ENCODE data around the gene USPL1. TPM values are rescaled to one million over a fixed set of nuclear protein-coding genes. Genes with fewer than 3 reads are reported as not detected.
"Not testable (repeated sequence)": the region's sequence is repeated elsewhere in the genome, so short reads cannot be mapped to it uniquely, and the experiment has no call there.

The USPL1 gene
- polyA plus RNA-seq, 1 donor from 2014 or later = 60.1 TPM

GRCh38 chr13:30638301-30638700, 20.6 kb downstream of the USPL1 start:
- Histone ChIP-seq H3K27ac (ENCODE audit: low read length) (no peak overlapping the region), H4K20me1 (ENCODE audit: insufficient read depth) (no peaks in the 10 kb centered on the region), H2AFZ (ENCODE audit: low read depth, low read length) (no peak overlapping the region), H3K4me2 (ENCODE audit: low read length) (no peak overlapping the region), H3K4me3 (ENCODE audit: low read length) (no peak overlapping the region), H3K9ac (ENCODE audit: low read length) (no peak overlapping the region), H3K9me3 (ENCODE audit: low read length) (no peaks in the 10 kb centered on the region), H3K9me2 (ENCODE audit: insufficient read depth, low read length) (no peaks in the 10 kb centered on the region), H3F3A (ENCODE audit: insufficient read depth, low read length, poor library complexity, severe bottlenecking) (no peaks in the 10 kb centered on the region), H3K79me2 (replicated peaks; ENCODE audit: insufficient read depth, low read length) (peaks cover 38% of the 10 kb centered on the region), H3K27me3 (ENCODE audit: insufficient read depth, low read depth, low read length) (no peaks in the 10 kb centered on the region), H3K36me3 (ENCODE audit: insufficient read depth, low read length) (peaks cover 13% of the 10 kb centered on the region)
- TF ChIP-seq CTCF (IDR thresholded peaks at IDR 0.05; ENCODE audit: poor library complexity, severe bottlenecking) (no peak), EP300 (conservative IDR thresholded peaks at IDR 0.05; ENCODE audit: poor library complexity, severe bottlenecking) (no peak), TAF1 (IDR thresholded peaks at IDR 0.05; ENCODE audit: low read depth) (no peak), MXI1 (conservative IDR thresholded peaks at IDR 0.05; ENCODE audit: poor library complexity, severe bottlenecking) (no peak), REST (IDR thresholded peaks at IDR 0.05; ENCODE audit: borderline replicate concordance) (no peak), EZH2 (IDR thresholded peaks at IDR 0.05; ENCODE audit: borderline replicate concordance, insufficient read depth, low read length, poor library complexity, severe bottlenecking) (no peak), SMC3 (conservative IDR thresholded peaks at IDR 0.05; ENCODE audit: poor library complexity) (no peak), RAD21 (conservative IDR thresholded peaks at IDR 0.05) (no peak), POLR2AphosphoS5 (IDR thresholded peaks at IDR 0.05) (no peak)

GRCh38 chr13:30639671-30640070, 22.0 kb downstream of the USPL1 start:
- Histone ChIP-seq H3K9me3 (ENCODE audit: low read length) (no peaks in the 10 kb centered on the region), H2AFZ (ENCODE audit: low read depth, low read length) (no peak overlapping the region), H3F3A (ENCODE audit: insufficient read depth, low read length, poor library complexity, severe bottlenecking) (no peaks in the 10 kb centered on the region), H3K4me3 (ENCODE audit: low read length) (no peak overlapping the region), H3K4me2 (ENCODE audit: low read length) (no peak overlapping the region), H3K9ac (ENCODE audit: low read length) (no peak overlapping the region), H3K27ac (ENCODE audit: low read length) (no peak overlapping the region), H3K79me2 (replicated peaks; ENCODE audit: insufficient read depth, low read length) (peaks cover 25% of the 10 kb centered on the region), H3K36me3 (ENCODE audit: insufficient read depth, low read length) (peaks cover 5% of the 10 kb centered on the region), H3K27me3 (ENCODE audit: insufficient read depth, low read depth, low read length) (no peaks in the 10 kb centered on the region), H4K20me1 (ENCODE audit: insufficient read depth) (no peaks in the 10 kb centered on the region), H3K9me2 (ENCODE audit: insufficient read depth, low read length) (no peaks in the 10 kb centered on the region)
- TF ChIP-seq SMC3 (conservative IDR thresholded peaks at IDR 0.05; ENCODE audit: poor library complexity) (no peak), MXI1 (conservative IDR thresholded peaks at IDR 0.05; ENCODE audit: poor library complexity, severe bottlenecking) (no peak), EZH2 (IDR thresholded peaks at IDR 0.05; ENCODE audit: borderline replicate concordance, insufficient read depth, low read length, poor library complexity, severe bottlenecking) (no peak), RAD21 (conservative IDR thresholded peaks at IDR 0.05) (no peak), POLR2AphosphoS5 (IDR thresholded peaks at IDR 0.05) (no peak)

GRCh38 chr13:30641173-30641572, 23.5 kb downstream of the USPL1 start:
- H3K4me2 ChIP-seq (ENCODE audit: low read length); H3K9ac ChIP-seq (ENCODE audit: low read length); H3F3A ChIP-seq (ENCODE audit: insufficient read depth, low read length, poor library complexity, severe bottlenecking); H3K4me3 ChIP-seq (ENCODE audit: low read length); H2AFZ ChIP-seq (ENCODE audit: low read depth, low read length); H4K20me1 ChIP-seq (ENCODE audit: insufficient read depth); H3K27me3 ChIP-seq (ENCODE audit: insufficient read depth, low read depth, low read length); H3K9me3 ChIP-seq (ENCODE audit: low read length); H3K36me3 ChIP-seq (ENCODE audit: insufficient read depth, low read length); H3K27ac ChIP-seq (ENCODE audit: low read length); H3K9me2 ChIP-seq (ENCODE audit: insufficient read depth, low read length): not testable (repeated sequence)
- peaks cover 11% of the 10 kb centered on the region for H3K79me2 ChIP-seq (replicated peaks; ENCODE audit: insufficient read depth, low read length)

Data from neural cell (in vitro differentiated cells).